Loucy (cell line): ENCODE results near the gene TENM4.

Experiments
- H2AFZ ChIP-seq: fragments of 200-600 bp; sonication (generic); 2 replicates; pipeline ENCODE4 v1.6.0; 2016; ENCODE audit warnings: antibody characterized with exemption, mild to moderate bottlenecking, low read length, moderate library complexity
- H3F3A ChIP-seq: fragments of 200-600 bp; 2 replicates; pipeline ENCODE4 v1.6.0; 2016; ENCODE audit warnings: antibody characterized with exemption, low read depth, mild to moderate bottlenecking
- H3K27me3 ChIP-seq: fragments of 200-600 bp; sonication (generic); 2 replicates; pipeline ENCODE4 v1.6.1; 2014; ENCODE audit warnings: low read length, mild to moderate bottlenecking; ENCODE audit not compliant: insufficient read depth, poor library complexity, severe bottlenecking
- H3K36me3 ChIP-seq: fragments of 200-600 bp; sonication (generic); 2 replicates; pipeline ENCODE4 v1.6.1; 2016; ENCODE audit warnings: low read length; ENCODE audit not compliant: insufficient read depth
- H3K4me1 ChIP-seq: fragments of 200-600 bp; sonication (generic); 2 replicates; pipeline ENCODE4 v1.5.1; 2014; ENCODE audit warnings: low read length, mild to moderate bottlenecking; ENCODE audit not compliant: insufficient read depth, poor library complexity, severe bottlenecking
- H3K4me2 ChIP-seq: fragments of 200-600 bp; sonication (generic); 2 replicates; pipeline ENCODE4 v1.6.0; 2014; ENCODE audit warnings: antibody characterized with exemption, low read length, low read depth, mild to moderate bottlenecking; ENCODE audit not compliant: poor library complexity, severe bottlenecking
- H3K4me3 ChIP-seq: fragments of 200-600 bp; sonication (generic); 2 replicates; pipeline ENCODE4 v1.5.1; 2014; ENCODE audit warnings: low read length, mild to moderate bottlenecking, mixed read lengths; ENCODE audit not compliant: poor library complexity, severe bottlenecking
- H3K79me2 ChIP-seq: fragments of 200-600 bp; sonication (generic); 2 replicates; pipeline ENCODE4 v1.6.1; 2014; ENCODE audit warnings: low read length; ENCODE audit not compliant: insufficient read depth
- H3K9ac ChIP-seq: fragments of 200-600 bp; sonication (generic); 2 replicates; pipeline ENCODE4 v1.6.0; 2014; ENCODE audit warnings: mild to moderate bottlenecking, low read depth, low read length, moderate library complexity; ENCODE audit not compliant: poor library complexity, severe bottlenecking
- H3K9me2 ChIP-seq: fragments of 200-600 bp; sonication (generic); replicated peaks from 2 replicates; pipeline ENCODE4 v1.6.1; 2016; ENCODE audit warnings: low read depth, low read length, mixed read lengths
- H3K9me3 ChIP-seq: fragments of 200-600 bp; sonication (generic); 2 replicates; pipeline ENCODE4 v1.6.1; 2014; ENCODE audit warnings: mild to moderate bottlenecking, antibody characterized with exemption, low read length, low read depth; ENCODE audit not compliant: insufficient read depth
- H4K20me1 ChIP-seq: fragments of 200-600 bp; sonication (generic); 2 replicates; pipeline ENCODE4 v1.6.0; 2014; ENCODE audit warnings: antibody characterized with exemption, low read length, mild to moderate bottlenecking; ENCODE audit not compliant: insufficient read depth, poor library complexity, severe bottlenecking
- CTCF ChIP-seq: fragments of 200-600 bp; sonication (generic); conservative IDR thresholded peaks from 2 replicates; pipeline ENCODE4 v1.5.1; 2014; ENCODE audit warnings: mild to moderate bottlenecking, antibody characterized with exemption, low read length
- EZH2phosphoT487 ChIP-seq: fragments of 200-600 bp; IDR thresholded peaks from 2 replicates; pipeline ENCODE4 v1.6.1; 2018; ENCODE audit warnings: antibody characterized with exemption, mild to moderate bottlenecking, moderate library complexity, borderline replicate concordance

The TENM4 gene

GRCh38 chr11:78633516-78634310, 807.1 kb downstream of the TENM4 start:
- Histone ChIP-seq H3K9ac (no peak overlapping the region), H3K4me1 (no peaks in the 10 kb centered on the region), H3K79me2 (no peaks in the 10 kb centered on the region), H3K9me3 (peaks cover 16% of the 10 kb centered on the region; the same call in 1 of the 2 replicates), H3K36me3 (no peaks in the 10 kb centered on the region), H3K4me3 (no peak overlapping the region), H3K4me2 (no peak overlapping the region), H3F3A (no peaks in the 10 kb centered on the region), H2AFZ (no peak overlapping the region), H3K9me2 (no peaks in the 10 kb centered on the region), H4K20me1 (no peaks in the 10 kb centered on the region), H3K27me3 (no peaks in the 10 kb centered on the region)
- TF ChIP-seq CTCF: no peak
- no peak for TF ChIP-seq EZH2phosphoT487

GRCh38 chr11:78630561-78631303, 810.1 kb downstream of the TENM4 start:
- Histone ChIP-seq H2AFZ (no peak overlapping the region), H3K9ac (no peak overlapping the region), H3K4me2 (no peak overlapping the region), H3K27me3 (no peaks in the 10 kb centered on the region), H3K9me2 (no peaks in the 10 kb centered on the region), H3K9me3 (peaks cover 16% of the 10 kb centered on the region; the same call in 1 of the 2 replicates), H4K20me1 (no peaks in the 10 kb centered on the region), H3K4me3 (no peak overlapping the region), H3K4me1 (no peaks in the 10 kb centered on the region), H3K79me2 (no peaks in the 10 kb centered on the region), H3K36me3 (no peaks in the 10 kb centered on the region), H3F3A (no peaks in the 10 kb centered on the region)
- TF ChIP-seq CTCF: 0 out of 2 replicates have a peak, but pooled peaks have one; percentile 14
- TF ChIP-seq EZH2phosphoT487: no peak

GRCh38 chr11:78630155-78630554, 810.7 kb downstream of the TENM4 start:
- TF ChIP-seq CTCF (no peak), EZH2phosphoT487 (no peak)
- H3K27me3 ChIP-seq: no peaks in the 10 kb centered on the region
- H3K4me2 ChIP-seq: no peak overlapping the region
- H3F3A ChIP-seq: no peaks in the 10 kb centered on the region
- H3K9me3 ChIP-seq: peaks cover 16% of the 10 kb centered on the region; the same call in 1 of the 2 replicates
- H3K36me3 ChIP-seq: no peaks in the 10 kb centered on the region
- no peak overlapping the region for H3K9ac ChIP-seq
- H3K4me3 ChIP-seq: no peak overlapping the region
- H3K4me1 ChIP-seq: no peaks in the 10 kb centered on the region
- H3K9me2 ChIP-seq: no peaks in the 10 kb centered on the region
- H3K79me2 ChIP-seq: no peaks in the 10 kb centered on the region
- no peak overlapping the region for H2AFZ ChIP-seq
- no peaks in the 10 kb centered on the region for H4K20me1 ChIP-seq
